ENCODE data around the gene RUNX3. TPM values are rescaled to one million over a fixed set of nuclear protein-coding genes. Genes with fewer than 3 reads are reported as not detected.
A peak's percentile ranks its signal among the peaks of the same experiment; 100 is the strongest.

Gene RUNX3
- total RNA-seq, 1 donor from 2014 or later: 153 TPM

GRCh38 chr1:24938276-24938675 is 8.2 kb upstream of the RUNX3 start:
- H3K4me3 Mint-ChIP-seq: no peak overlapping the region
- no peak overlapping the region for H3K27ac Mint-ChIP-seq
- H3K9me3 Mint-ChIP-seq: no peaks in the 10 kb centered on the region
- intact Hi-C loops (cut with micrococcal nuclease): no loop called here
- peaks cover 36% of the 10 kb centered on the region for H3K4me1 Mint-ChIP-seq
- no peaks in the 10 kb centered on the region for H3K36me3 Mint-ChIP-seq (ENCODE audit: low read depth)
- CTCF ChIA-PET: interaction anchor here (1.7 kb wide), 1 partner anchor 99 kb away, joined by 3 read pairs; no protein-coding TSS in a partner anchor
- no peak for TF ChIP-seq CTCF (IDR thresholded peaks at IDR 0.05)
- POLR2A ChIA-PET: interaction anchor here (0.6 to 1.4 kb wide), 2 partner anchors 8 to 84 kb away, joined by 4 read pairs; no protein-coding TSS in a partner anchor
- DNase-seq: no peak
- H3K27me3 Mint-ChIP-seq: no peaks in the 10 kb centered on the region
- ATAC-seq (ENCODE audit: low read depth): no peak

GRCh38 chr1:24936684-24937083 is 6.6 kb upstream of the RUNX3 start:
- no peak overlapping the region for H3K27ac Mint-ChIP-seq
- DNase-seq (no peak), ATAC-seq (ENCODE audit: low read depth) (no peak)
- intact Hi-C loops (cut with micrococcal nuclease): no loop called here
- no peaks in the 10 kb centered on the region for H3K27me3 Mint-ChIP-seq
- no peak overlapping the region for H3K4me3 Mint-ChIP-seq
- TF ChIP-seq CTCF (IDR thresholded peaks at IDR 0.05): no peak
- no peaks in the 10 kb centered on the region for H3K36me3 Mint-ChIP-seq (ENCODE audit: low read depth)
- H3K9me3 Mint-ChIP-seq: no peaks in the 10 kb centered on the region
- ChIA-PET CTCF (interaction anchor here (0.8 to 1.7 kb wide), 5 partner anchors 7 to 101 kb away, joined by 3 to 11 read pairs (median 3); no protein-coding TSS in a partner anchor), POLR2A (interaction anchor here (0.5 to 14.3 kb wide), 3 partner anchors 11 to 234 kb away, joined by 4 to 188 read pairs (median 7); no protein-coding TSS in a partner anchor)
- H3K4me1 Mint-ChIP-seq: peaks cover 40% of the 10 kb centered on the region

- H3K27me3 Mint-ChIP-seq: no peaks in the 10 kb centered on the region
- H3K36me3 Mint-ChIP-seq (ENCODE audit: low read depth): no peaks in the 10 kb centered on the region
- intact Hi-C loops (cut with micrococcal nuclease): loop anchor here (1.0 kb wide), 1 partner anchor 11 kb away; no protein-coding TSS in a partner anchor
- no peak for ATAC-seq (ENCODE audit: low read depth)
- no peak for DNase-seq
- no peaks in the 10 kb centered on the region for H3K9me3 Mint-ChIP-seq
- H3K4me3 Mint-ChIP-seq: peak overlapping the region; percentile 32
- CTCF ChIA-PET: interaction anchor here (0.8 to 1.8 kb wide), 4 partner anchors 8 to 102 kb away, joined by 3 to 11 read pairs (median 5); no protein-coding TSS in a partner anchor
- peaks cover 47% of the 10 kb centered on the region for H3K4me1 Mint-ChIP-seq
- H3K27ac Mint-ChIP-seq: peak overlapping the region; percentile 46
- no peak for TF ChIP-seq CTCF (IDR thresholded peaks at IDR 0.05)
- POLR2A ChIA-PET: interaction anchor here (1.0 to 14.3 kb wide), 6 partner anchors 12 to 98 kb away, joined by 4 to 188 read pairs (median 8); no protein-coding TSS in a partner anchor
These were observed 5.8 kb upstream of the RUNX3 start for GRCh38 chr1:24935615-24936484.

GRCh38 chr1:24935196-24935526 is 5.1 kb upstream of the RUNX3 start:
- DNase-seq (no peak), ATAC-seq (ENCODE audit: low read depth) (no peak)
- POLR2A ChIA-PET: interaction anchor here (1.0 to 14.3 kb wide), 13 partner anchors 11 to 297 kb away, joined by 3 to 188 read pairs (median 5); partner anchors contain the start of gene SYF2
- peak overlapping the region; percentile 32 for H3K4me3 Mint-ChIP-seq
- H3K4me1 Mint-ChIP-seq: peaks cover 52% of the 10 kb centered on the region
- TF ChIP-seq CTCF (IDR thresholded peaks at IDR 0.05): no peak
- H3K36me3 Mint-ChIP-seq (ENCODE audit: low read depth): no peaks in the 10 kb centered on the region
- H3K9me3 Mint-ChIP-seq: no peaks in the 10 kb centered on the region
- H3K27me3 Mint-ChIP-seq: no peaks in the 10 kb centered on the region
- intact Hi-C loops (cut with micrococcal nuclease): loop anchor here (1.0 kb wide), 1 partner anchor 12 kb away; no protein-coding TSS in a partner anchor
- CTCF ChIA-PET: interaction anchor here (0.9 to 9.8 kb wide), 9 partner anchors 12 to 111 kb away, joined by 3 to 195 read pairs (median 6); no protein-coding TSS in a partner anchor
- H3K27ac Mint-ChIP-seq: peak overlapping the region; percentile 46

All from activated B cell treated with CpG ODN at 0.5 μM for 24 hours (primary cell).